HG03354 (cell line): ENCODE measurements around the gene FNBP1L.
"Not testable (repeated sequence)": the region's sequence is repeated elsewhere in the genome, so short reads cannot be mapped to it uniquely, and the experiment has no call there.

Source experiments
- ATAC-seq: cut with Tn5 transposase; IDR thresholded peaks from one replicate; pipeline ENCODE4 v1.9.1; 2021; ENCODE audit warnings: mild to moderate bottlenecking; ENCODE audit not compliant: unreplicated experiment, poor library complexity, severe bottlenecking

FNBP1L gene

DNA sequence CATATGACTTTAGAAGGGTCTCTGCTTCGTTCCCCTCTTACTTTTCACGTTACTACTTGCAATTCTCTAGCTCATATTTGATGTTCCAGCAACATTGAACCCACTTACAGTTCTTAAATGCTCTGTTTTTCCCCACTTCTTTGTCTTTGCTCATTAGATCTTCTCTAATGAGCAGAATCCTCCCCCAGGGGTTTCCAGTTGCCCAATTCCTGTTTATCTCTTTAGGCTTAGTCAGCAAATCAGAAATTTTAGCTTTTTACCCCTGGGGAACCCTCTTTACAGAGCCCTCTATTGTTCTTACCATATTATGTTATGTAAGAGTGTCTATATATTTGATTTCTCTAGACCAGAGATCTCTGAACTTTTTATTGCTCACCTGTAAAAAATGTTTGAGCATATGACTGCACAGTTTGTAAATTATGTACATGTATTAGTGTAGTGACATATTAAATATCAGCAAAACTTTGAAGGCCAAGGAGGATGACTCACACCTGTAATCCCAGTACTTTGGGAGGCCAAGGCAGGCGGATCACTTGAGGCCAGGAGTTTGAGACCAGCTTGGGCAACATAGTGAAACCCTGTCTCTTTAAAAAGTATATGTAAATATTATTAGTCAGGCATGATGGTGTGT is 71.4 kb downstream of the FNBP1L start:
- no peak for ATAC-seq

GRCh38 chr1:93521618-93522017 is 73.7 kb downstream of the FNBP1L start:
- no peak for ATAC-seq

GRCh38 chr1:93522721-93523120 is 74.8 kb downstream of the FNBP1L start:
- ATAC-seq: no peak

DNA sequence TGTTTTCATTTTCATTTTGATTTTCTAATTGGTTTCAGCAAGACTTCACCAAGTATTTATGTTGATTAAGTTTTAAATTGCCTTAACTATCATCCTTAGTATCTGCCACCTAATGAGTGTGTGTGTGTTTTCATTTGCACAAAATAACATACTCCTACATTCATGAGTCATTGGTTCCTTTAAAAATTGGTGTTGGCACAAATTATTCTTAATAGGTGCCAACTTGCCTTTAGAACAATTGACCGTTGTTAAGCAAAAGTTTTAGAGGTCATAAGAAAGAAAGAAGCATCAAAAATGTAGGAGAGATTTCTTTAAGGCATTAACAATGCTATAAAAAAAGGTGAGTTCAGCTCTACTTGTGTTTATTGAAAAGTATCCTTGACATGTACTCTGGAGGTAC is 77.5 kb downstream of the FNBP1L start:
- no peak for ATAC-seq

GRCh38 chr1:93526431-93526830 is 78.5 kb downstream of the FNBP1L start:
- ATAC-seq: no peak

GRCh38 chr1:93528412-93528811 is 80.5 kb downstream of the FNBP1L start:
- no peak for ATAC-seq

- no peak for ATAC-seq
Measured at GRCh38 chr1:93531193-93531592, 83.3 kb downstream of the FNBP1L start.

DNA sequence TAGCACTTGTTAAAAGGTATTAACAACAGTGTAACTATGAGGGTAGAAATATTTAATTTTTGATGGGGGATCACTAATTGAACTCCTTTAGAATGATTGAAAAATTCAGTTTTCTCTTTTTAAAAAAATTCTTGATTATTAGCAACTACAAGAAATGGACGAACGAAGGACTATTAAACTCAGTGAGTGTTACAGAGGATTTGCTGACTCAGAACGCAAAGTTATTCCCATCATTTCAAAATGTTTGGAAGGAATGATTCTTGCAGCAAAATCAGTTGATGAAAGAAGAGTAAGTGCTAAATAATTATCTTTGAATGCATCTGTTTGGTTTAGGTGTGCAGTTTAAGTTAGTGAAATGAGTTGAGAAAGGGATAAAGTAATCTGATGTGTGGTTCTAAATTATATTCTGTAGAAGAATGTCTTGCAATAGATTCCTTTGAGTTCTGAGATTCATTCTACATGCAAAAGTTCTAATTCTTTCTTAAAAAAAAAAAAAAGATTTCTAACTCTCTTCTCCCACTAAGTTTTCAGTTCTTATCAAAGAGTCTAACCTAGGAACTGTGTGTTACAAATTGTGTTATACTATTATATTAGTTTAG is 85.0 kb downstream of the FNBP1L start:
- no peak for ATAC-seq

DNA sequence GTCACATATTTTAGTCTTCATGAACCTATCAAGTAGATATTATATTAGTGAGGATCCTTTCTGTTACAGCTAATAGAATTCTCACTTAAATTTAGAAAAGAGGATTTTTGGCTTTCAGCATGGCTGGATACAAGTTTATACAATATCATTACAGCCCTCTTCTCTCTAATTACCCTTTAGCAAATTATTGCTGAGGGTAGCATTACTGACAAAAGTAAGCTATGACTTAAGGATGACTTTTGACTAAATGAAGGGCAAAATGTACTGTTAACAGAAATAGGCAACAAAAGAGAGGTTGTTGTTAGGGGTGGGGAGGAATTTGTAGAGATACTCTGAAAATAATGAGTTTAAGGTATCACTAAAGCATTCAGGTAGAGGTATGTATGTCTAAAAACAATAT is 85.8 kb downstream of the FNBP1L start:
- ATAC-seq: no peak

DNA sequence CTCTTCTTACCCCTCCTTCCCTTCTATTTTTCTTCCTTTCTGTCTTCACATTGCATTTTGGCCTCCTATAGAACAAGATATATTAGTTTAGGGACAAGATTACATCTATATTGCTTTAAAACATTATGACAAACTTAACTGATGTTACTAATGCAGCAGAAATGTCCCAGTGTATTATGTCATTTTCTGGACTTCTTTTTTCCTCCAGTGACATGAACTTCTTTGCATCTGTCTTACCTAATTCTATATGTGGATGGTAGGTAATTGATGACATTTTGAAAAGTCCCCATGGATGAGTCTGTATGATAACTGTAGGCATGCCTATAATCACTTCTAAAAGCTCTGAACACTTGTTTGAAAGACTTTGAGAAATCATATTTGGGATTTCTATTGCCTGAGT is 89.5 kb downstream of the FNBP1L start:
- no peak for ATAC-seq

DNA sequence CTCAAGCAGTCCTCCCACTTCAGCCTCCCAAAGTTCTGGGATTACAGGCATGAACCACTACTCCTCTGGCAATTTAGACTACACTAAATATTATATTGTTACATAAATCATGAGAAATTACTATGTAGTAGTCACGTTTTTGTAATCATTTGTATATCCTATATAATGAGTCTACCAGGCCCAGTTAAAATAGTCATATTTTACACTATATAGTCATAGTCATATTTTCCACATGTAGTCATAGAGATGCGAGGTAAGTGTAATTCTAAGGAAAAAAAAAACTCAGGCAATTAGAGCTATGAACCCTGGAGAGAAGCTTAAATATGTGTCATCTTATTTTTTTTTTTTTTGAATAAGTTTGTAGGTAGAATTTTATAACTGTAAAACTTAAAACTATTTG is 90.0 kb downstream of the FNBP1L start:
- no peak for ATAC-seq

DNA sequence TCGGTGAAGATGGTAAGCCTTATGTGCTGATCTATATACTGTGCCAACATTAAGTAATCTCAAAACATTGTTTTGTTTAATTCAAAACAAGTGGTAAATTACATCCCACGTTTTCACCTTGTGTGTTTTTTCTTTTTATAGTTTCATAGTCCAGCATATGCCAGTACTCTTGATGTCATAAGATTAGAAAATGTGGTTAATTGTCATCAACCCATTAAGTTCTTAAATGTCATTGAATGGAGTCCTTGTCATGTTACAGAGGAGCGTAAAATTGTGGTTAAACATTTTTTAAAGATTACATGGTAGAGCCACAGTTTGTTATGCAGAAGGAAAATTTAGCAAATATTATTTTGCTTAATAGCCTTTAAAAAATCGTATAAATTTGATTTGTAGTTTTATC is 93.1 kb downstream of the FNBP1L start:
- no peak for ATAC-seq

- no peak for ATAC-seq
Measured at GRCh38 chr1:93542398-93542797, 94.5 kb downstream of the FNBP1L start.

DNA sequence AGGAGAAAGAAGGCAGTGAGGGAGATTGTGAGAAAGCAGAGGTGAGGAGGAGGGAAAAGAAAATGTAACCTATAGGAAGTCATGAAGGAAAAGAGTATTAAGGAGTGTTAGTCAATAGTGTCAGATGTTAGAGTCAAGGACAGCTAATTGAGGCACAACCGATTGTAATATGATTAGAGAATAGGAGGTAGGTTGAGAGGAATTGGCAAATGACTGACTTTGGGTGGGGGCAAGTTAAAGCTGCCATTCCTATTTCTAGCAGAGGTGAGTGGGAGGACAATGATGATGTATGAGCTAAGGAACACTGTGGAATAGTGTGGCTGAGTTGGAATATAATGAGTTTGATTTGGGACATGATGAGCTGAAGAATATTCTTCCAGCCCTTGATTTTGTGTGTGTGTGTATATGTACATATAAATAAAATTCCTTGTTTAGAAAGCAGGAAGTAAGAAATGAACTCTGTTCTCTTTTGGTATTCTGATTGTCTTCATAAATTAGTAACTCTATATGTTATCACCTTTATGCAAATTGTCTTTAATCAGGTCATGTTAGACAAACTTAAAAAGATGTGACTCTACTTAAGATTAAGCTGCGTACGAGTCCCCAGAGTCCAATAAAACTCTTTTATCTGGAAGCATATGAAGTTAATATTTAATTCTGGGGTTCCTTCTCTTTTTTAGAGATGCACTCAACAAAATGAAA is 98.4 kb downstream of the FNBP1L start:
- ATAC-seq: no peak

GRCh38 chr1:93549131-93549530 is 101.2 kb downstream of the FNBP1L start:
- ATAC-seq: no peak

GRCh38 chr1:93549811-93550210 is 101.9 kb downstream of the FNBP1L start:
- ATAC-seq: no peak

GRCh38 chr1:93552741-93553455 is 105.0 kb downstream of the FNBP1L start:
- no peak for ATAC-seq

GRCh38 chr1:93553886-93554490 is 106.1 kb downstream of the FNBP1L start:
- not testable (repeated sequence) for ATAC-seq

- ATAC-seq: no peak
Measured at GRCh38 chr1:93554883-93555872, 107.3 kb downstream of the FNBP1L start.
